GM23248 (cell line): Measurements from ENCODE around the gene MAGEF1. TPM values are rescaled to one million over a fixed set of nuclear protein-coding genes. Genes with fewer than 3 reads are reported as not detected.

Experiments used
- DNase-seq: peaks from one replicate; pipeline ENCODE4 v3.0.0-alpha.2; 2015
- H2AFZ ChIP-seq: fragments of 200-600 bp; sonication (generic); 2 replicates; pipeline ENCODE4 v1.6.1; 2016; ENCODE audit warnings: antibody characterized with exemption
- H3F3A ChIP-seq: fragments of 200-600 bp; sonication (generic); 2 replicates; pipeline ENCODE4 v1.6.1; 2016; ENCODE audit warnings: mild to moderate bottlenecking, antibody characterized with exemption, mixed run types; ENCODE audit not compliant: insufficient read depth
- H3K27ac ChIP-seq: fragments of 200-600 bp; sonication (generic); 2 replicates; pipeline ENCODE4 v1.5.1; 2016; ENCODE audit warnings: mild to moderate bottlenecking
- H3K27me3 ChIP-seq: fragments of 200-600 bp; sonication (generic); replicated peaks from 2 replicates; pipeline ENCODE4 v1.6.1; 2016; ENCODE audit warnings: mild to moderate bottlenecking; ENCODE audit not compliant: insufficient read depth
- H3K36me3 ChIP-seq: fragments of 200-600 bp; sonication (generic); 2 replicates; pipeline ENCODE4 v1.6.1; 2016; ENCODE audit warnings: low read depth, mild to moderate bottlenecking
- H3K4me1 ChIP-seq: fragments of 200-600 bp; sonication (generic); 2 replicates; pipeline ENCODE4 v1.6.1; 2016; ENCODE audit warnings: mild to moderate bottlenecking; ENCODE audit not compliant: insufficient read depth
- H3K4me2 ChIP-seq: fragments of 200-600 bp; sonication (generic); one replicate; pipeline ENCODE4 v1.6.1; 2016; ENCODE audit warnings: mild to moderate bottlenecking; ENCODE audit not compliant: unreplicated experiment
- H3K4me3 ChIP-seq: fragments of 200-600 bp; sonication (generic); 2 replicates; pipeline ENCODE4 v1.5.1; 2016; ENCODE audit warnings: mild to moderate bottlenecking
- H3K79me2 ChIP-seq: fragments of 200-600 bp; sonication (generic); 2 replicates; pipeline ENCODE4 v1.6.1; 2016; ENCODE audit warnings: mild to moderate bottlenecking; ENCODE audit not compliant: insufficient read depth
- H3K9ac ChIP-seq: fragments of 200-600 bp; sonication (generic); 2 replicates; pipeline ENCODE4 v1.6.1; 2016; ENCODE audit warnings: mild to moderate bottlenecking
- H3K9me2 ChIP-seq: fragments of 200-600 bp; sonication (generic); 2 replicates; pipeline ENCODE4 v1.6.1; 2016; ENCODE audit warnings: mixed run types, mild to moderate bottlenecking, moderate library complexity; ENCODE audit not compliant: insufficient read depth
- H3K9me3 ChIP-seq: fragments of 200-600 bp; sonication (generic); one replicate; pipeline ENCODE4 v1.6.1; 2017; ENCODE audit warnings: low read depth
- H4K20me1 ChIP-seq: fragments of 200-600 bp; sonication (generic); 2 replicates; pipeline ENCODE4 v1.6.0; 2016; ENCODE audit not compliant: insufficient read depth
- EZH2 ChIP-seq: fragments of 200-600 bp; sonication (generic); IDR thresholded peaks from 2 replicates; pipeline ENCODE4 v1.6.1; 2018; ENCODE audit warnings: antibody characterized with exemption, mild to moderate bottlenecking; ENCODE audit not compliant: insufficient read depth, poor library complexity, severe bottlenecking
- EZH2phosphoT487 ChIP-seq: fragments of 200-600 bp; sonication (generic); IDR thresholded peaks from 2 replicates; pipeline ENCODE4 v1.6.1; 2018; ENCODE audit warnings: antibody characterized with exemption, moderate library complexity, mild to moderate bottlenecking, low read depth; ENCODE audit not compliant: insufficient read depth
- WGBS, 2 experiments: methylation state at CpG; one replicate each; pipeline ENCODE4 v1.1.6; 2015 to 2017; ENCODE audit warnings: low lambda C conversion rate in 2 of 2, low coverage in 1 of 2; ENCODE audit errors: missing lambda C conversion rate in 2 of 2; 5-methylcytosine and 5-hydroxymethylcytosine counted together
- in situ Hi-C: fragments of 300-500 bp; cut with MboI; formaldehyde crosslinking; loops from 2 replicates; pipeline ENCODE4 v1.15.0; 2020
- polyA plus RNA-seq: library from polyadenylated mRNA; unstranded; fragments of >200 nt; fragmentation: Nextera tagmentation; extraction: Ambion mirVana; gene quantifications from 2 replicates; pipeline ENCODE4 v1.2.1, GENCODE V29; 2016
- total RNA-seq: library from RNA; depleted of rRNA; stranded (reverse); fragments of >200 nt; shearing (Covaris generic); gene quantifications from 2 replicates; pipeline ENCODE4 v1.2.3, GENCODE V29; 2014

Gene MAGEF1
- total and polyA plus RNA-seq, 2 experiments from 2014 or later = 38.9 to 39.0 TPM

DNA sequence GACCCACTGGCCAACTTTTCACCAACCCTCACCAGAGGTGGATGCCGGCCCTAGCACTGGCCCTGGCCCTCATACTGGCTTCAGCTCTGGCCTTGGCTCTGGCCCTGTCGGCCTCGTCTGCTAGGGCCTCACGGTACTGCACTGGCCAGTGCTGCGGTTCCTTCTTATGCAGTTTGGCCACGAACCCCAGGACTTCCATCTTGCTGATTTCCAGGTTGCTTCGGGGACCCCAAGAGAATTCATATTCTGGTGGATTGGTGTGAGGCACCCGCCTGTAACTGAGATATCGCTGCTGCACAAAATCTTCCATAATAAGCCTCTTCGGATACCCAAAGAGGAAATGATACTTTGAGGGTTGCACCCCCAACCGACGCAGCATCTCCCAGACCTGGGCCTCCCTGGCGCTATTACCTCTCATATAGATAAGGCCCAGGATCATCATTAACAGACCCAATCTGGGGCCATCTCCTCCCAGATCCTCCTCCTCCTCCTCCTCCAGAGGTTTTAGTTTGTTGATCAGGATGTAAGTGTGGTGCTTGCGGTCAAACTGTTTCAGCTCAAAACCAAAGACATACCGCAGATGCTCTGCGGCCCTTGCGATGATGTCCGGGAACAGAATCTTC, 883 bp downstream of the MAGEF1 start:
- peak overlapping the region; percentile 69 for H3K27ac ChIP-seq
- no peaks in the 10 kb centered on the region for H3K9me3 ChIP-seq
- in situ Hi-C loops = no loop called here
- peaks cover 10% of the 10 kb centered on the region for H3F3A ChIP-seq
- peak overlapping the region; percentile 78 for H3K4me3 ChIP-seq
- H3K4me1 ChIP-seq = peaks cover 25% of the 10 kb centered on the region
- H3K36me3 ChIP-seq = 0 out of 2 replicates have a peak, but pooled peaks cover 7% of the 10 kb centered on the region
- peak overlapping the region; percentile 87 for H3K4me2 ChIP-seq
- H3K9me2 ChIP-seq = no peaks in the 10 kb centered on the region
- no peak for TF ChIP-seq EZH2phosphoT487
- no peak for TF ChIP-seq EZH2
- H3K27me3 ChIP-seq = no peaks in the 10 kb centered on the region
- H3K79me2 ChIP-seq = peaks cover 39% of the 10 kb centered on the region
- 2 to 3% methylated on average over 18 of the region's 18 CpGs for WGBS, 2 experiments
- H3K9ac ChIP-seq = peak overlapping the region; percentile 83
- DNase-seq = peak; percentile 58
- H2AFZ ChIP-seq = peak overlapping the region; percentile 90
- no peaks in the 10 kb centered on the region for H4K20me1 ChIP-seq

DNA sequence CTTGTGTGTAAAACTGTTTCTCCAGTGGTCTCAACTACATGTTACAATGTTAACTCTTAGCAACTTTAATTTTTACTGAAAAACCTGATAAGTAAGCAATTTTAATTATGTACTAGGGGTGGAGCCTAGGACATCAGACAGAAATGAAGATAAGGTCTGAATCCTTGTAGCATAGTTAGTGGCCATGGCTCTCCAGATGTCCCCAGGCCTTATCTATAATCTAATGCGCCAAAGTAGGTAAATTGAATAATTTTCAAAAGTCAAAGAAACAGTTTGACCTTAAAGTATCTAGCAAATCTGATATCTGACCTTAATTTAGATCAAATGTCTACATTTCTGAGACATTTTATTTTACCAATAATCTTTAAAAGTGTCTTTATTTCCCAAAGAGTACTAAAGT, 8.2 kb downstream of the MAGEF1 start:
- Histone ChIP-seq H3K27me3 (no peaks in the 10 kb centered on the region), H3K4me1 (no peaks in the 10 kb centered on the region), H3K9me2 (no peaks in the 10 kb centered on the region), H3K27ac (no peak overlapping the region), H3K9ac (no peak overlapping the region), H3K4me2 (no peak overlapping the region), H3K79me2 (peaks cover 14% of the 10 kb centered on the region), H3F3A (no peaks in the 10 kb centered on the region), H3K9me3 (no peaks in the 10 kb centered on the region), H2AFZ (no peak overlapping the region), H4K20me1 (no peaks in the 10 kb centered on the region), H3K36me3 (0 out of 2 replicates have a peak, but pooled peaks cover 7% of the 10 kb centered on the region), H3K4me3 (no peak overlapping the region)
- in situ Hi-C loops = no loop called here
- DNase-seq = no peak
- WGBS, 2 experiments = 90 to 95% methylated on average over 1 of the region's 1 CpG
- TF ChIP-seq EZH2 = no peak
- no peak for TF ChIP-seq EZH2phosphoT487

GRCh38 chr3:184700759-184701158, 11.1 kb downstream of the MAGEF1 start:
- no peaks in the 10 kb centered on the region for H3K79me2 ChIP-seq
- no peak for DNase-seq
- TF ChIP-seq EZH2 (no peak), EZH2phosphoT487 (no peak)
- no peak overlapping the region for H3K4me2 ChIP-seq
- no peak overlapping the region for H2AFZ ChIP-seq
- no peak overlapping the region for H3K4me3 ChIP-seq
- no peaks in the 10 kb centered on the region for H4K20me1 ChIP-seq
- H3K9me3 ChIP-seq = no peaks in the 10 kb centered on the region
- no peak overlapping the region for H3K9ac ChIP-seq
- WGBS, 2 experiments = 80 to 86% methylated on average over 2 of the region's 2 CpGs
- H3K4me1 ChIP-seq = no peaks in the 10 kb centered on the region
- in situ Hi-C loops = no loop called here
- H3K27ac ChIP-seq = no peak overlapping the region
- H3F3A ChIP-seq = no peaks in the 10 kb centered on the region
- no peaks in the 10 kb centered on the region for H3K36me3 ChIP-seq
- H3K9me2 ChIP-seq = no peaks in the 10 kb centered on the region
- no peaks in the 10 kb centered on the region for H3K27me3 ChIP-seq

DNA sequence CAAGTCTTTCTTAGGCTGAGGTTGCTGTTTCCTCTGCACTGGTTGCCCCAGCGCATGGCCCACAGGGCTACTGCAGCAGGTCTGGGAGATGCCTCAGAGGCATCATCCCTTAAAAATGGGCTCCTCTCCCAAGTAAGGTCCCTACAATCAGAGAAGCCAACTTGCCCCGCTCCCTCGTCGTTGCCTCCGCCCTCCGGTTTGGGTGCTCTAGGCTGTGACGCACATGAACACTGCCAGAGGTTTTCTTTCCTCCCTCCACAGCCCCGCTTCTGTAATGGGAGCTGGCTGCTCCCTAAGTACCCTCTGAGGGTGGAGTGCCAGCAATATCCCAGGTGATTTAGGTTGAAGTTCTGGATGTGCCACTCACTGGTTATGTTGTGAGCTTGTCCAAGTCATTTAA, 14.0 kb downstream of the MAGEF1 start:
- Histone ChIP-seq H3K4me3 (no peak overlapping the region), H3K79me2 (no peaks in the 10 kb centered on the region), H3K4me1 (no peaks in the 10 kb centered on the region), H3K4me2 (no peak overlapping the region), H3F3A (no peaks in the 10 kb centered on the region), H3K27me3 (no peaks in the 10 kb centered on the region), H3K9ac (no peak overlapping the region), H4K20me1 (no peaks in the 10 kb centered on the region), H3K9me3 (no peaks in the 10 kb centered on the region), H3K36me3 (no peaks in the 10 kb centered on the region), H2AFZ (no peak overlapping the region), H3K9me2 (no peaks in the 10 kb centered on the region), H3K27ac (no peak overlapping the region)
- WGBS, 2 experiments = 83 to 85% methylated on average over 8 of the region's 8 CpGs
- no peak for DNase-seq
- no peak for TF ChIP-seq EZH2
- in situ Hi-C loops = no loop called here
